ENCODE data around the gene PROX1.

PROX1 gene

GRCh38 chr1:213979751-213980586 is 7.8 kb upstream of the PROX1 start:
- no peak overlapping the region for H3K4me3 ChIP-seq
- no peak overlapping the region for H3K27ac ChIP-seq

- H3K4me3 ChIP-seq: no peak overlapping the region
- no peak overlapping the region for H3K27ac ChIP-seq
These were observed 6.9 kb upstream of the PROX1 start for GRCh38 chr1:213980906-213981305.

GRCh38 chr1:213982289-213982671 is 5.5 kb upstream of the PROX1 start:
- Histone ChIP-seq H3K4me3 (peak overlapping the region in 1 of 7 experiments; percentile 28), H3K27ac (no peak overlapping the region)

- Histone ChIP-seq H3K27ac (no peak overlapping the region), H3K4me3 (peak overlapping the region in 3 of 7 experiments; percentile 10 to 28 (median 23))
These were observed 4.9 kb upstream of the PROX1 start for GRCh38 chr1:213982672-213983492.

- Histone ChIP-seq H3K4me3 (peak overlapping the region in 3 of 7 experiments; percentile 10 to 28 (median 23)), H3K27ac (no peak overlapping the region)
These were observed 4.0 kb upstream of the PROX1 start for GRCh38 chr1:213983493-213984386.

GRCh38 chr1:213984387-213985208 is 3.2 kb upstream of the PROX1 start:
- Histone ChIP-seq H3K4me3 (no peak overlapping the region), H3K27ac (no peak overlapping the region)

- H3K27ac ChIP-seq: no peak overlapping the region
- peak overlapping the region in 1 of 7 experiments; percentile 15 for H3K4me3 ChIP-seq
These were observed 2.4 kb upstream of the PROX1 start for GRCh38 chr1:213985209-213986019.

- Histone ChIP-seq H3K27ac (no peak overlapping the region), H3K4me3 (no peak overlapping the region)
These were observed 1.5 kb upstream of the PROX1 start for GRCh38 chr1:213986020-213986924.

- H3K27ac ChIP-seq: no peak overlapping the region
These were observed 885 bp upstream of the PROX1 start for GRCh38 chr1:213986925-213987250.

GRCh38 chr1:213987422-213987926 is 299 bp upstream of the PROX1 start:
- H3K4me3 ChIP-seq: peak overlapping the region; percentile 40 to 56 (median 43)
- peak overlapping the region in 14 of 21 experiments; percentile 1 to 83 (median 46) for H3K27ac ChIP-seq

More at GRCh38 chr1:213986925-213987250, 885 bp upstream of the PROX1 start:
- H3K4me3 ChIP-seq: peak overlapping the region in 5 of 7 experiments; percentile 40 to 55 (median 43)

- H3K4me3 ChIP-seq: peak overlapping the region; percentile 40 to 56 (median 43)
- H3K27ac ChIP-seq: peak overlapping the region in 8 of 21 experiments; percentile 5 to 83 (median 66)
These were observed 781 bp downstream of the PROX1 start for GRCh38 chr1:213988507-213989001.

- Histone ChIP-seq H3K4me3 (peak overlapping the region; percentile 40 to 56 (median 43)), H3K27ac (peak overlapping the region in 7 of 21 experiments; percentile 5 to 80 (median 59))
These were observed 1.5 kb downstream of the PROX1 start for GRCh38 chr1:213989002-213989855.

GRCh38 chr1:213993929-213994328 is 6.2 kb downstream of the PROX1 start:
- H3K4me3 ChIP-seq: no peak overlapping the region
- H3K27ac ChIP-seq: no peak overlapping the region

GRCh38 chr1:213994888-213995287 is 7.1 kb downstream of the PROX1 start:
- no peak overlapping the region for H3K4me3 ChIP-seq
- H3K27ac ChIP-seq: no peak overlapping the region

- Histone ChIP-seq H3K4me3 (no peak overlapping the region), H3K27ac (no peak overlapping the region)
These were observed 7.8 kb downstream of the PROX1 start for GRCh38 chr1:213995603-213996002.
